ENCODE results near the gene TULP4.

Gene TULP4

DNA sequence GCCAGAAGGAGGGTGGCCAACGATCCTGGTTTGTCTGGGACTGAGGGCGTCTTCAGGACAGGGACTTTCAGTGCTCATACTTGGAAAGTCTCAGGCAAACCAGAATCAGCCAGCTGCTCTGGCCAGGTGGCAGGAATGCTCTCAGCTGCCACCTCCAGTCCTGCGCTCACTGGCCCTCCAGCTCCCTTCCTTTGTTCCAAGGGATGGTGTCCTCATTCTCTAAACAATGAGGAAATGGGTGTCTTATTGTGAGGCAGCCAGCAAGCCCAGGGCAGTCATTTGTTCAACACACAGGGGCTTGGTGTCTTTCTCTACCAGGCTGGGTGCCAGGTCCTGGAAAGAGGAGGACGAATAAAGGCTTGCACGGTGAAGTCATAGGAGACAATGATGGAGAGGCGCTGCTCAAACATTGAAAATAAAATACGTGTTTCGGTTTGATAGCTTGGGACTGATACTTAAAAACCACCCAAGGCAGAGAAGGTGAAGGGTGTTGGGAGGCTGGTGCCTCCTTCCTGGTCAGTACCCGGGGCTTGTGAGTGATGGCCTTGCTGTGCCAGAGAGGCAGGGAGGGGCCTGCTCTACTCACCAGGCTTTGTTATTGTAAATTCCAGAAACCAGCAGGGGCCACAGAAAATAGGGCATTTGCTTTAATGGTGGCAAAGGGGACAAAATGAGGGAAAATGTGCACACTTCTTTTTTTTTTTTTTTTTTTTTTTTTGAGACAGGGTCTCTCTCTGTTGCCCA is 236.3 kb downstream of the TULP4 start:
- Histone ChIP-seq H3K4me3 (ENCODE audit: low read length, poor library complexity, severe bottlenecking) (no peak overlapping the region), H3K9me3 (ENCODE audit: insufficient read depth, low read depth, low read length) (no peaks in the 10 kb centered on the region), H3K9me2 (replicated peaks; ENCODE audit: low read depth, low read length) (no peaks in the 10 kb centered on the region), H3K36me3 (ENCODE audit: insufficient read depth, low read length) (no peaks in the 10 kb centered on the region), H3K4me1 (ENCODE audit: insufficient read depth, low read length, poor library complexity, severe bottlenecking) (no peaks in the 10 kb centered on the region), H3K9ac (ENCODE audit: low read depth, low read length, poor library complexity, severe bottlenecking) (no peak overlapping the region), H3K79me2 (ENCODE audit: insufficient read depth, low read length) (no peaks in the 10 kb centered on the region), H4K20me1 (ENCODE audit: insufficient read depth, low read length, poor library complexity, severe bottlenecking) (no peaks in the 10 kb centered on the region), H2AFZ (ENCODE audit: low read length) (no peak overlapping the region), H3K4me2 (ENCODE audit: low read depth, low read length, poor library complexity, severe bottlenecking) (no peak overlapping the region), H3F3A (ENCODE audit: low read depth) (no peaks in the 10 kb centered on the region), H3K27me3 (ENCODE audit: insufficient read depth, low read length, poor library complexity, severe bottlenecking) (no peaks in the 10 kb centered on the region)
- TF ChIP-seq, protein P1, sequence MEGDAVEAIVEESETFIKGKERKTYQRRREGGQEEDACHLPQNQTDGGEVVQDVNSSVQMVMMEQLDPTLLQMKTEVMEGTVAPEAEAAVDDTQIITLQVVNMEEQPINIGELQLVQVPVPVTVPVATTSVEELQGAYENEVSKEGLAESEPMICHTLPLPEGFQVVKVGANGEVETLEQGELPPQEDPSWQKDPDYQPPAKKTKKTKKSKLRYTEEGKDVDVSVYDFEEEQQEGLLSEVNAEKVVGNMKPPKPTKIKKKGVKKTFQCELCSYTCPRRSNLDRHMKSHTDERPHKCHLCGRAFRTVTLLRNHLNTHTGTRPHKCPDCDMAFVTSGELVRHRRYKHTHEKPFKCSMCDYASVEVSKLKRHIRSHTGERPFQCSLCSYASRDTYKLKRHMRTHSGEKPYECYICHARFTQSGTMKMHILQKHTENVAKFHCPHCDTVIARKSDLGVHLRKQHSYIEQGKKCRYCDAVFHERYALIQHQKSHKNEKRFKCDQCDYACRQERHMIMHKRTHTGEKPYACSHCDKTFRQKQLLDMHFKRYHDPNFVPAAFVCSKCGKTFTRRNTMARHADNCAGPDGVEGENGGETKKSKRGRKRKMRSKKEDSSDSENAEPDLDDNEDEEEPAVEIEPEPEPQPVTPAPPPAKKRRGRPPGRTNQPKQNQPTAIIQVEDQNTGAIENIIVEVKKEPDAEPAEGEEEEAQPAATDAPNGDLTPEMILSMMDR (conservative IDR thresholded peaks at IDR 0.05; ENCODE audit: low read length) = no peak
- no peak for TF ChIP-seq EZH2phosphoT487 (IDR thresholded peaks at IDR 0.05; ENCODE audit: borderline replicate concordance)

DNA sequence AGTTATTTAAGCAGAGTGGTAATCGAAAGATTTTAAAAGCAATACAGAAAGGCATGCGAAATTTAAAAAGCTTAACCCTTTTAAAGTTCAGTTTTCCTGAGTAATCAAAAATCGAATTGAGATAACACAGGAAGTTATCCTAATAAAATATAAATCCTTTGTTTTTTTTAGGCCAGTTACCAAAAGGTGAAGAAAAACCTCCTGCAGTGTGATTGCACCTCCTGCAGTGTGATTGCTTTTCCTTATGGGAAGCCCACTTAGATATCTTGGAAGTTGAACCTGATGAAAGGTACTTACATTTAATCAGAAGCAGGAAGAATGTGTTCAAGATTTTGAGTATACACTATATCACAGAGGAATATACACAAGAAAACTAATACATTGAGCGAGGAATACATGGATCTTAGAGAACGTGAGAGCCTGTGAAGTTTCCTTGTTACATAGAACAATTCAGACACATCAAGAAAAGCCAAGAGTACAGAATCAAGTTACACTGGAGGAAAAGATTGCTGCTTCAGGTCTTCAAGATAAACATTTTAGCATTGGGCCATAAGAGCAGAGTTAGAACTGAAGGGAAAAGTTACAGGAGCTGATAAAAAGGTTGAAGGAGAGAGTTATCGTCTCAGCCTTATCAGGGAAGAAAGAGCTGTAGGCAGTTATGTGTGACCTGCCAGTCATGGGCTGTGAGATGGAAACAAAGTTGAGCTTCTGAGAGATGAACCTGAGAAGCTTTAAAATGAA is 240.0 kb downstream of the TULP4 start:
- no peak overlapping the region for H3K4me2 ChIP-seq (ENCODE audit: low read depth, low read length, poor library complexity, severe bottlenecking)
- no peaks in the 10 kb centered on the region for H3K36me3 ChIP-seq (ENCODE audit: insufficient read depth, low read length)
- no peaks in the 10 kb centered on the region for H4K20me1 ChIP-seq (ENCODE audit: insufficient read depth, low read length, poor library complexity, severe bottlenecking)
- H3K9me3 ChIP-seq (ENCODE audit: insufficient read depth, low read depth, low read length) = no peaks in the 10 kb centered on the region
- H3K4me3 ChIP-seq (ENCODE audit: low read length, poor library complexity, severe bottlenecking) = no peak overlapping the region
- no peaks in the 10 kb centered on the region for H3F3A ChIP-seq (ENCODE audit: low read depth)
- H2AFZ ChIP-seq (ENCODE audit: low read length) = no peak overlapping the region
- peaks cover 4% of the 10 kb centered on the region for H3K4me1 ChIP-seq (ENCODE audit: insufficient read depth, low read length, poor library complexity, severe bottlenecking)
- TF ChIP-seq, protein P1 (conservative IDR thresholded peaks at IDR 0.05; ENCODE audit: low read length) = no peak
- no peak for TF ChIP-seq EZH2phosphoT487 (IDR thresholded peaks at IDR 0.05; ENCODE audit: borderline replicate concordance)
- H3K9me2 ChIP-seq (replicated peaks; ENCODE audit: low read depth, low read length) = no peaks in the 10 kb centered on the region
- no peaks in the 10 kb centered on the region for H3K79me2 ChIP-seq (ENCODE audit: insufficient read depth, low read length)
- no peak overlapping the region for H3K9ac ChIP-seq (ENCODE audit: low read depth, low read length, poor library complexity, severe bottlenecking)
- H3K27me3 ChIP-seq (ENCODE audit: insufficient read depth, low read length, poor library complexity, severe bottlenecking) = no peaks in the 10 kb centered on the region

DNA sequence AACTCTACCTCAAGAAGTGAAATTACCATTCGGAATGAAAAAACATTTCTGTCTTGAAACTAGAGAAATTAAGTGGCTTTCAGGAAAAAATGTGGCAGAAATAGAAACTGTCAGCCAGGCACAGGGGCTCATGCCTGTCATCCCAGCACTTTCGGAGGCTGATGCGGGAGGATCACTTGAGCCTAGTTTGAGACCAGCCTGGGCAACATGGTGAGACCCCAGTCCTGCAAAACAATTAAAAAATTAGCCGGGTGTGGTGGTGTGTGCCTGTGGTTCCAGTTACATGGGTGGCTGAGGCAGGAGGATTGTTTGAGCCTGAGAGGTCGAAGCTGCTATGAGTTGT is 240.5 kb downstream of the TULP4 start:
- Histone ChIP-seq H3F3A (ENCODE audit: low read depth) (no peaks in the 10 kb centered on the region), H2AFZ (ENCODE audit: low read length) (no peak overlapping the region)
- TF ChIP-seq, protein P1 (conservative IDR thresholded peaks at IDR 0.05; ENCODE audit: low read length) = no peak
- no peak for TF ChIP-seq EZH2phosphoT487 (IDR thresholded peaks at IDR 0.05; ENCODE audit: borderline replicate concordance)

More for the DNA sequence above, 240.5 kb downstream of the TULP4 start:
- Histone ChIP-seq H3K4me2 (ENCODE audit: low read depth, low read length, poor library complexity, severe bottlenecking) (no peak overlapping the region), H3K4me3 (ENCODE audit: low read length, poor library complexity, severe bottlenecking) (no peak overlapping the region), H3K27me3 (ENCODE audit: insufficient read depth, low read length, poor library complexity, severe bottlenecking) (no peaks in the 10 kb centered on the region), H3K9me2 (replicated peaks; ENCODE audit: low read depth, low read length) (no peaks in the 10 kb centered on the region), H3K4me1 (ENCODE audit: insufficient read depth, low read length, poor library complexity, severe bottlenecking) (peaks cover 4% of the 10 kb centered on the region), H4K20me1 (ENCODE audit: insufficient read depth, low read length, poor library complexity, severe bottlenecking) (no peaks in the 10 kb centered on the region), H3K79me2 (ENCODE audit: insufficient read depth, low read length) (no peaks in the 10 kb centered on the region), H3K36me3 (ENCODE audit: insufficient read depth, low read length) (no peaks in the 10 kb centered on the region), H3K9me3 (ENCODE audit: insufficient read depth, low read depth, low read length) (no peaks in the 10 kb centered on the region), H3K9ac (ENCODE audit: low read depth, low read length, poor library complexity, severe bottlenecking) (no peak overlapping the region)

Measured in Loucy (cell line).